Middle frontal gyrus (tissue), 1 donor: ENCODE measurements around the gene TMEM266.

Experiments
- DNase-seq: peaks from one replicate; pipeline ENCODE4 v3.0.0-alpha.2; 2015; ENCODE audit warnings: low spot score; ENCODE audit errors: extremely low spot score

TMEM266 gene

DNA sequence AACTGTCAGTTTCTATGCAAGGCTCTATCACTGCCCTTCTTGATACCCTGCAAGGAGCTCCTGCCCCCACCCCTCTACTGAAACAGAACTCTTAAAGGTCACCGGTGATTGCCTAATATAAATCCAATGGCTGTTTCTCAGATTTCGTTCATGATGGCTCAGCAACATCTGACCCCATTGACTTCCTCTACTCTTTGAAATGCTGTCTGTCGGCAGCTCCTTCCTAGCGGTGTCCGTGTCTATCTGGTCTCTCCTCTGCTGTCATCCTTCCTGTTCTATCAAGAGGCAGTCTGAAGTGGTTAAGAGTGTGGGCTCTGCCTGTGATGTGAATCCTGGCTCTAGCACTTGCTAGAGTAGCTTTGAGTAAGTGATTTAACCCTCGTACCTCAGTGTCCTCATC is 5.5 kb downstream of the TMEM266 start:
- DNase-seq: no peak

DNA sequence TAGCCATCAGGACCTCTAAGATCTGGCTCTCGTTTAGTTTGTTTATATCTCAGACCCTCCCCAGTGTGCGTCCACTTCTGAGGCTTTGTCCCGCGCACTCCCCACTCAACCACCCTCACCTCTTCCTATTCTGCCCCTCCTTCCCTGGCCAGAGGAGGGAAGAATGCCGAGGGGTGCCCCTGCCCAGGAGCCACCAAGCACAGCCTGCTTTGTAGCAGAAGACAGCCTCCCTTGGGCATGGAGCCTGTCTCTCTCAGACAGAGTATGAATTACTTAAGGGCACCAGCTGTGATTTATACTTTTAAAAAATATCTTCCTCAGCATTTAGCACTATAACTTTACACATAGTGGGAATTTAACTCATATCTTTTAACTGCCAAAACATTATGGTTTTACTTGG is 6.0 kb downstream of the TMEM266 start:
- DNase-seq: no peak

DNA sequence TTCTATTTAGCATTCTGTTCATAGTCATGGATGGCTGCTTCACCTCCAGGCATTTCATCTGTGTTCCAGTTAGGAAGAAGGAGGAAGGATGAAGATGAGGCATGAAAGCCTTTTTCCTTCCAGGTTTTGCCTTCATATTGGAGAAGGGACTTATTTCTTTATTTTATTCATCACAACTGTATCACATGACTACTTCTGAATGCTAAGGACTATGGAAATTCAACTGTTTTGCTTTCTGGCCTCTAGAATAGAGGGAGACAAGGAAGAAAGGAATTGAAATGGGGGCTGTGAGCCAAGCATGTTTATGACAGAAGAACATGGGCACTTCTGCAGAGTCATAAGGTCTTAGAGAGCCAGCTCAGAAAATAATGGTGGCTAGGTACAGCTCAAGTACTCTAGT is 10.4 kb downstream of the TMEM266 start:
- DNase-seq: no peak

DNA sequence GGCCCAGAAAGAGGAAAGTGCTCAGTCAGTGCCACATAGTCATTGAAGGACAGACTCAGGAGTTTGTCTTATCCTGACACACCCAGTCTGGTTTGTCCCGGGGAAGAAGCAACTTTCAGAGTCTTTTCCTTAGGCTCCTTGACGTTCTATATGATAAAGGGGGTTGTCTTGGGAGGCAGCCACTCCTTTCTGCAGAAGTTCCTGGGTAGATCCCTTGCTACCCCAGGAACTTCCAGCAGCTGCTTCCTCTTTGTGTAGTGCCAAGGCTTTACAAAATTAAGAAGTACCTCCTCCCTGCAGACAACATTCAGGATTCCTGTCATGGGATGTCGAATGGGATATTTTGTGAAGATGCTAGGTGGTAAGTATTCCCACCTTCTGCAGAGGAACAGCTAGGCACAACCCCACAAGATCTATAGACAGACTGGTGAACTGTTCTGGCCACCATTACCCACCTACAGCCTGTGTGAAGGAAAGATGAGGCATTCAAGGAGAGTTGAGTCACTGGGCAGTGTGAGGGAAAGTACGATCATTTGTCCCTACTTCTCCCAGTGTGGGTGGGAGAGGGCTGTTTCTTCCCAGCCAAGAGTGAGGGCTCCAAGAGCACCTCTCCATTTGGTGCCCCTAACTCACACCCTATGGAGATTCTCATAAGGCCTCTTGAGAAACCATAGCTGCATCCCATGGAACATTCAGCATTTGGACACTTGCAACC is 11.3 kb downstream of the TMEM266 start:
- DNase-seq: no peak

DNA sequence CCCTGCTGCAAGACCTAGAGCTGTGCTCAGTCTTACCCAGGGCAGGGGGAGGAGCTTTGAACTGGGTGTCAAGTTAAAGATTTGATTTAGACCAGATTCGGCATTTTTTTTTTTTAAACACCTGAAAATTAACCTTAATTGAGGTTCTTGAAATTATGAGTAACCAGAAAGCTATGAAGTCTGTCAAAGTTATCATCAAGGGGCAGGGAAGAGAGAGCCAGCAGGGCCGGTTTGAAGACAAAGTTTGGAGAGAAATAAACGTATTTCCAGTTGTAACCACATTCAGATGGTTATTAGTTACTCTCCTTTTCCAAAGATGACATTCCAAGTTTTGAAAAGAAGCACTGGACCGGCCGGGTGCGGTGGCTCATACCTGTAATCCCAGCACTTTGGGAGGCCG is 12.0 kb downstream of the TMEM266 start:
- DNase-seq: no peak

DNA sequence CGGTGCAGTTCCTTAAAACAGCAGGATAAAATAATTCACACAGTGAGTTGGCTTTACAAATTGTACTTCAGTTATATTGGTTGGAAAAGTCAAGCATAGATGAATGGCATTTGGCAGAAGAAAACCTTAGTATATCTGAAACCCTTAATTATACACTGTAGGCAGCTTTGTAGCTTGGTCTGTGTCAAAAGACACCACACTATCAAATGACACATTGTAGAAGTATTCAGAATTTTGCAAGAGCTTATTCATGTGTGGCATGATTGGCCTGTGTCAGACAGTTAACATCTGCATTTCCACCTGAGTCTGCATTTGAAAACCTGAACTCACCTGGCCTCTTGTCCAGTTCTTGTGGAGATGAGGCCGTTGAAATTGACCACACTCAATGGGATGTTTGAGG is 13.8 kb downstream of the TMEM266 start:
- no peak for DNase-seq

DNA sequence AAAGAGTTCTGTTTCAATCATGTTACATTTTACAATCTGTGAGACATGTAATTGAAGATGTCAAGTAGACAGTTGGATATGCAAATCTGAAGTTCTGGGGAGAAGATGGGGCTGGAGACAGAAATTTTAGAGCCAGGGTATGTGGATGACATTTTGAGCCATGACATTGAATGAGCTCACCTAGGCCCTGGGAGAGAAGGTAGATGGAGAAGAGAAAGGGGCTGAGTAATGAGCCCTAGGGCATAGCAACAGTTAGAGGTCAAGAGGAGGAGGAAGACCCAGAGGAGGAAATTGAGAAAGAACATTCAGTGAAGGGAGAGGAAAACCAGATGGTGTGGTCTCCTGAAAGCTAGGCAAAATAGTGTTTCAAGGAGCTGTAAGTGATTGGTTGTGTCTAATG is 15.3 kb downstream of the TMEM266 start:
- DNase-seq: no peak

DNA sequence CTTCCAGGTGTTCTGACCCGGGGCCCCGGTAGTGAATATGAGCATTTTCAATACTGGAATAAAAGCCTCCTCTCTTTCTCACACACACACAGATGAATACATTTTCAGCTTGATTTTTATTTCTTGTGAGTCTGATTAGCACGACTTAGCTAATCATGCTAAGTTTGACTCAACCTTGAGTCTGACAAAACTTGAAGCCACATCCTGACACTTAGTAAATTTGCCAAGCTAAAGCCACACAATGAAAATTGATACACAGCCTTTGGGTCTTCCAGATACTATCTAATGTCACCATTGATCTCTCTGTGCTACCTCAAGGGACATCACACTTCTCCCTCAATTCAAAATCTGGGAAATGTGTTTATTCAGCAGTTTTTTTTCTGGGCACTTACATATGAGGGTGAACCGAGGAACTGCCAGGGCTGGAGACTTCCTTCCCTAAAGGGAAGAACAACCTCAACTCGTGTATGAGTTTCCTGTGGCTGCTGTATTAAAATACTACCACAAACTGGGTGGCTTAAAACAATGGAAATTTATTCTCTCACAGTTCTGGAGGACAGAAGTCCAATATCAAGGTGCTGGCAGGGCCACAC is 18.6 kb downstream of the TMEM266 start:
- no peak for DNase-seq

DNA sequence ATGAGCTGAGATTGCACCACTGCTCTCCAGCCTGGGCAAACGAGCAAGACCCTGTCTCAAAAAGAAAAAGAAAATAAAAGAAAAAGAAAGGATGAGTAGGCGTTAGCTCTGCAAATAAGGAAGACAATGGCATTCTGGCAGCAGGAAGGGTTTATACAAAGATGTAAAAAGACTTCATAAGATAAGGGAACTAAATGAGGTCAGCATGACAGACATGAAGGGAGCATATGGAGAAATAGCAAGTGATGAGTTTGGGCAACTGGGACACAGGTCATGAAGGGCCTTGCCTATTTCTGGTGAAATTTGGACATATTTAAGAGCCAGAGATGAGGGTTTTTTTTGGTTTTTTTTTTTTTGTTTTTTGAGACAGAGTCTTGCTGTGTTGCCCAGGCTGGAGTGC is 24.5 kb downstream of the TMEM266 start:
- DNase-seq: no peak

DNA sequence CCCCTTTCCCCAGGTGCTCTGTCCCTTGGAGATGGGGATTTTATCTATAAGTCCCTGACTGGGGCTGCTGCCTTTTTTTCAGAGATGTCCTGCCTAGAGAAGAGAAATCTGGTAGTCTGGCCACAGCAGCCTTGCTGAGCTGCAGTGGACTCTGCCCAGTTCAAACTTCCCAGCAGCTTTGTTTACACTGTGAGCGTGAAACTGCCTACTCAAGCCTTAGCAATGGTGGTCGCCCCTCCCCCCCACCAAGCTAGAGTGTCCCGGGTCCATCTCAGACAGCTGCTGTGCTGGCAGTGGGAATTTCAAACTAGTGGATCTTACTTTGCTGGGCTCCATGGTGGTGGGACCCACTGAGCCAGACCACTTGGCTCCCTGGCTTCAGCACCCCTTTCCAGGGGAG is 38.9 kb downstream of the TMEM266 start:
- no peak for DNase-seq

DNA sequence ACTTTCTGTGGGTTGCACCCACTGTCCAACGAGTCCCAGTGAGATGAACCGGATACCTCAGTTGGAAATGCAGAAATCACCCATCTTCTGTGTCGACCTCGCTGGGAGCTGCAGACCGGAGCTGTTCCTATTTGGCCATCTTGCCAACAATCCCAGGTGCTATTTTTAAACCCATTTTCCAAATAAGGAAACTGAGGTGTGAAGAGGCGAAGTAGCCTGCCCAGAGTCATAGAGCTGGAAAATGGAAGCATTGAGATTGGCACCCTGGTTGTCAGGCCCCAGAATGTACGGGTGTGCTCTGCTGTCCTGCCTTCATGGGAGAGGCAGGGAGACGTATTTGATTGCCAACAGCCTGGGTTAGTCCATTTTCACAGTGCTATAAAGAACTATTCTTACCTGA is 39.6 kb downstream of the TMEM266 start:
- no peak for DNase-seq

DNA sequence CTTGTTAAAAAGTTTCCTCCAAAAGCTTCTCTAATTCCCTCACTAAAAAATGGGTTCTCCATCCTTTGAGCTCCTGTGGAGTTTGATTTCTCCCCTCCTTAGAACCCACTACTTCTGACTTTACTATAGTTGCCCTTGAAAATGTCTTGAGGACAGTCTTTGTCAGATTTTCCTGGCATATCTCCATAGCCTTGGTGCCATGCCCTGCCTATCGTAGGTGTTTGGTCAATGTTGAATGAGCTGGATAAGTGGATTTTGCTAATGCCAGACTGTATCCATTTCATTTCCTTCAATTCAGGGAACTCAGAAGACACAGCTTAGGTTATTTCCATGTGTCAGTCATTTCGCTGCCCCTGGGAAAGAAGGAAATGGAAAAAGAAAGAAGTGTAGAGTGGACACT is 40.6 kb downstream of the TMEM266 start:
- DNase-seq: no peak

DNA sequence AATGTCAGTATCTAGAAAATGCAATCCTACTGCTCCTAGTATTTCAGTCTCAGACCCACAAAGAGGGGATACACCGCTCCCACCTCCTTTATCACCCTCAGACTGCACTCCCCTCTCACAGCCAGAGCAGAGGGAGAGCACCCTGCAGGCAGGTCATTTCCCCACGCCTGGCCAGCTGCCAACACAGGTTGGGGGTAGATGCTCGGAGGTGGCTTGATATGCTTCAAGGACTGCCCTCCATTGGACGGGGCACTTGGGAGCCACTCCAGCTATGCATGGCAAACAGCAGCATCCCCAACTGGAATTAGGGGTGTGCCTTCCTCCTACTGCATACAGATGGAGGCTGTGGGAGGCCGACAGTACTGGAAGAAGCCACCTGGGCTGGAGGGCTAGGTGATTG is 41.9 kb downstream of the TMEM266 start:
- no peak for DNase-seq

DNA sequence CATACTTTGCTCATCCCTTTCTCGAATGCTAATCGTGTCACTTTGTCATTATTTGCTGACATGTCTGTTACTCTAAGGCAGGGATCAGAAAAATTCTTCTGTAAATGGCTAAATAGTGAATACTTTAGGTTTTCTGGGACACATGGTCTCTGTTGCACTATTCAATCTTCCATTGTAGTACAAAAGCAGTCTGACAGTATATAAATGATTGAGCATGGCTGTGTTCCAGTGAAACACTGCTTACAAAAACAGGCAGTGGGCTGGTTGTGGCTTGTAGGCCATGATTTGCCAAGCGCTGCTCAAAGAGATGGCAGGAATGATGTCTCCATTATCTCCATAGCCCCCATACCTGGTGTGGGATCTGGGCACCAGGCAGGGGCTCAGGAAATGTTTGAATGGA is 45.6 kb downstream of the TMEM266 start:
- DNase-seq: no peak

DNA sequence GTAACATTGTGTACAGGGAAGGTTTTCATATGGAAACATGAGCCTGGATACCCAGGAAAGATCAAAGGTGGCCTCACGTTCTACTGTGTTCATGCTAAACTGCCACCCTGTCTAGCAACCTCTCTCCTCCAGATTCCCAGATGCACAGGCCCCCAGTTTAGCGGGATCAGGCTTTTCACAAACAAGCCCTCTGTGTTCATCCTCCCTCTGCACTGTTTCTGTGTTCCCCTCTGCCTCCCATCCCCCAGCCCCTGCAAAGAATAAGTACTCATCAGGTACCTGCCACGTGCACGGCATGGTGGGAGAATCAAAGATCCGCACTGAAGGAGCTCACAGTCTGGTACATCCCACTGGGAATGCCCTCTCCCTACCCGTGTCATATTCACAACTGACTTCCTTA is 46.1 kb downstream of the TMEM266 start:
- DNase-seq: no peak

DNA sequence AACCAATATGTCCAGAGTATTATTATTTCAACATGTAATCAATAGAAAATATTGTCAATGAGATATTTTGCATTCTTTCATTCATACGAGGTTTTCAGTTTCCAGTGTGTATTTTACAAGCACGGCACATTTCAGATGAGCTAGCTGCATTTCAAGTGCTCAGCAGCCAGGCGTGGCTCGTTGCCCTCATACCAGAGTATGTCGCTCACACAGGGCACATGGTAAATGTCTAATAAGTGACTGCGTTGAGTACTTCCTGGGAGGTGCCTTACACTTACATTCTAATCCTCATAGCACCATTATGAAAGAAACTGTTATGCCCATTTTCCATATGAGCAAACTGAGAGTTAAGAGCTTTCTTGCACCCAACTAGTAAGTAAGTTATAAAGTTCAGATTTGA is 47.4 kb downstream of the TMEM266 start:
- no peak for DNase-seq

DNA sequence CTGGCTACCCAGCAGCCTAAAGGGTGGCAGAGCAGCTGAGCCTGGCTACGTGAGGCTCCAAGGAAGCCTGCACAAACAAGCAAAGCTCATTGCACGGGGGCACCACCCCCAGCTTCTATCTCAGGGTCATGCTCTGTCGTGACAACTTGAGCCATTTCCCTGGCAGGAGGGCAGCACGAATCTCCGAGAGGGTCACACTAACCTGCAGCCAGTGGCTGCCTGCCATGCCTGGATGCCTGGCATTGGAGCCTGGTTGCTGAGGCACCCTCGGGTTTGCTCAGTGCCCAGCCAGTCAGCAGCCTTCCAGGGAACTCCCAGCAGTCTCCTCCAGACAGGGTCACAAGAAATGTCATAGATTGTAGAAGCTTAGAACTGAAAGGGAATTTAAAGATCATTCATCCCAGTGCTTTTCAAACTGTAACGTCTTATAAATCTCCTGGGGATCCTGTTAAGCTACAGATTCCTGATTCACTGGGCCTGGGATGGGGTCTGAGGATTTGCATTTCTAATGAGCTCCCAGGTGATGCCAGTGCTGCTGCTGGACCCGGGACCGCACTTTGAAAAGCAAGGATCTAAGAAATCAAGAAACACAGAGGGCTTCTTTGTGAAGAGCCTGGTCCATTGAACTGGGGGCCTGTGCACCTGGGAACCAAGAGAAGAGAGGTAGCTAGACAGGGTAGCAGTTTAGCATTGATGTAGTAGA is 48.4 kb downstream of the TMEM266 start:
- no peak for DNase-seq

DNA sequence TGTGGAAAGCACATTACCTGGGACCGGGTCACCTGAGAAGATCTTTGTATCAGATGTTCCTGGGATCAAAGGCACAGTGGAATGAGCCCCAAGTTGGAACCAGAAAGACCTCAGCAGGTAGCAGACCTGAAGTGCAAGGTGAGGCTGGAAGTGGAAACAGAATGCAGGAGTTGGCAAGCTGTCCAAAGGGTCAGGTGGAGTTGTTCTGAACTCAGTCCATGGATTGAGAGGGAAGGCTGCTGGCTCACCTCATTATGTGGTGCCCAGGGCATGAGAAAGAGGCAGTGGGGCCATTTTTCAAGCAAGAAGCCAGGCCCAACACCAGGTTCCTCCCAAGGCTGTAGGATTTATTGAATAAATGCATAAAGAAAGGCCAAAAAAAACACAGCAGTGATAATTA is 49.3 kb downstream of the TMEM266 start:
- DNase-seq: no peak

DNA sequence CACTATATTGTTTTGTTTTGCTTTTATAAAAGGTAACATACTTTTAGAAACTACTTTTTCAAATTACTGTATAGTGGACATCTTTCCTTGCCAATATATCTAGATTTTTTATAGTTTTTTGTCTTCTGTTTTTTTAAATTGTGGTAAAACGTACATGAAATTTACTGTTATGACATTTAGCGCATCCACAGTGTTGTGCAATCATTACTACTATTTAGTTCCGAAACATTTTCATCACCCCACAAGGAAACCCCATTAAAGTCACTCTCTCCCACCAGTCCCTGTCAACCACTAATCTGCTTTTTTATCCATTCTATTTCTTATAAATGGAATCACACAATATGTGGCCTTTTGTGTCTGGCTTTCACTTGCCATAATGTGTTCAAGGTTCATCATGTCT is 54.8 kb downstream of the TMEM266 start:
- no peak for DNase-seq

DNA sequence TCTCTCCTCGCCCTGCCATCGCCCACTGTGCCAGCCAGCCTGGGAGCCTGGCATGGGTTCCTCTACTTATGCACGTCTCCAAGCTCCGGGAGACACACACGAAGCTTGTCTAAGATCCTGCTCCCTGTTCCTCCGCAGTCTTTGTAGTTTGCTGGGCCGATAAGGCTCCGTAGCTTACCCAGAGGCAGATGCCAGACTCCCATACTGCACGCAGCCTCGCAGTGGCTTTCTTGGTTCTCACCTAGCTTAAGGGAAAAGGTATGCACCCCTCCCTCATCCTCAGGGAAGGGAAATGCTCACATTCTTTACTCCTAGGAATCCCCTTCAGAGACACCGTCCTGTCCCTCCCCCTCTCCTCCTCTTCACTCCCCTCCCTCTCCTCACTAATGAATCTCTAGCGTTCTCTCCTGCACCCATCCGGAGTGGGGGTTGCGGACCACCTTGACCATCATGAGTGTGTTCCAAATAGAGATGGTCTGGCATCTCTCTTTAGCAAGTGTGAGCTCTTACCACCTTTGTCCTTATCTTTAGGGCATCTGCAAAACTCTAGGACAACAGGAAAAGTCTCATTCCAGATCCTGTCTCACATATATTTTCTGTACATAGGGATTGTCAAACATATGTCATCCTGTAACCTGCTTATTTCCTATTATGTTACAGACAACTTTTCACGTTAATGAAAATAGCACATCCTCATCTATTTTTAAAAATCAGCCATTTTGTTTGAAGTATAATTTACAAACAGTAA is 56.5 kb downstream of the TMEM266 start:
- no peak for DNase-seq

DNA sequence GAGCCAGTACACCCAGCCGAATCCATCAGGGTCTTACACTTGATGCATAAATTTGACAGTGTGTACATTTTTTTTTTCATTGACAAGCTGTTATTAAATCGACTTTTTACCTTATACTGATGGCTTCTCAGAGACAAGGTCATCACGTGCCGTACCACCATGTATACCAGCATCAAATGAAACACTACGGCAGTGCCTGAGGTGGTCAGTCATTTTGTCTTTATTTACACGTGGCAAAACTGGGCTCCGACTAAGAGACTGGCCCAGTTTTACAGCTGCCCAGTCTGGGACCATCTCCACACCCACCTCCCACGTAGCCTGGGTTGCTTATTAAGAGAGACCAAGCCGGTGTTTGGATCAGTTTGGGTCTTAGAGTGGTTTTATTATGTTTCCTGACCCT is 57.4 kb downstream of the TMEM266 start:
- DNase-seq: no peak

DNA sequence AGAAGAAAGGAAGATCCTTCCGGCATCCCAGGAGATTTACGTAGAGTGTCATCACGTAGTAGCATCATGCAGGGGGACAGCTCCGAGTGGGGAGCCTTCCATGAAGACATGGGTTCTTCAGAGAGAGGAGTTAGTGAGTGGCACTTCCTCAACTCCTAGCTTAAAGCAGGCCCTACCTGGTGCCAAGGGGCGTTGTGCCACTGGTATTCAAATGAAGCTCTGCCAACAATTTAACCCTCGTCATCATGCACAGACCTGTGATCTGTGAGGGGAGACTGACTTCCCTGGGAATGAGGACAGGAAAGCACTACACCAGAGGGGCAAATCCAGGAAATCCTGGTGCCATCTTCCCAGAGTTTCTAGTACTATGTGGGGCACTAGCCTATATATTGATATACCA is 59.0 kb downstream of the TMEM266 start:
- DNase-seq: no peak
